GM12878 (cell line): ENCODE results near the gene CACTIN. TPM values are rescaled to one million over a fixed set of nuclear protein-coding genes. Genes with fewer than 3 reads are reported as not detected.

ENCODE experiments used
- ATAC-seq: fragments of 200-7000 bp; cut with Tn5 transposase; 3 replicates; pipeline ENCODE4 v1.9.1; 2020; ENCODE audit warnings: mild to moderate bottlenecking, moderate library complexity
- BruUV-seq: library from RNA; stranded (reverse); fragments of 400-500 nt; replicated peaks from 2 replicates; lab custom pipeline; 2021; lab: Mats Ljungman, UMichigan
- CTCF ChIA-PET: fragments of 300-600 bp; sonication (Branson Sonifier 250); formaldehyde crosslinking; extraction: SDS; loops from one replicate; lab custom pipeline; 2021; ENCODE audit warnings: inconsistent platforms; lab: Yijun Ruan, JAX
- POLR2A ChIA-PET: fragments of 350-600 bp; formaldehyde crosslinking; extraction: SDS; loops from one replicate; lab custom pipeline; 2021; ENCODE audit warnings: inconsistent platforms; lab: Charles Lee
- RAD21 ChIA-PET: fragments of 300-600 bp; sonication (Branson Sonifier 250); formaldehyde crosslinking; loops from one replicate; lab custom pipeline; 2023; ENCODE audit warnings: antibody characterized with exemption; ENCODE audit not compliant: unreplicated experiment; lab: Charles Lee
- SMC1A ChIA-PET: fragments of 300-600 bp; sonication (Branson Sonifier 250); formaldehyde crosslinking; loops from one replicate; lab custom pipeline; 2023; ENCODE audit not compliant: unreplicated experiment, uncharacterized antibody; lab: Charles Lee
- DNase-seq: peaks from one replicate; pipeline ENCODE4 v3.0.0-alpha.2; 2011; ENCODE audit warnings: low read depth, low spot score
- FAIRE-seq: peaks from 3 replicates; lab custom pipeline; 2011; peaks lifted over from hg19 to GRCh38; lab: Jason Lieb, UNC
- H2AFZ ChIP-seq: 2 replicates; pipeline ENCODE4 v1.6.0; 2011; ENCODE audit warnings: low read depth, low read length, control low read depth; ENCODE audit not compliant: control insufficient read depth
- H3K27ac ChIP-seq: 2 replicates; pipeline ENCODE4 v1.5.1; 2011; ENCODE audit warnings: control low read depth; ENCODE audit not compliant: control insufficient read depth, insufficient read depth
- H3K27me3 ChIP-seq, 2 experiments: replicated peaks in 1 of 2; 2 replicates each; pipeline versions ENCODE4 v1.6.0 to v1.6.1; 2011; ENCODE audit warnings: low read length in 1 of 2; ENCODE audit not compliant: control insufficient read depth in 2 of 2, insufficient read depth in 2 of 2
- H3K36me3 ChIP-seq, 2 experiments: 2 replicates each; pipeline ENCODE4 v1.5.1; 2011; ENCODE audit warnings: low read length in 1 of 2; ENCODE audit not compliant: control insufficient read depth in 2 of 2, insufficient read depth in 2 of 2
- H3K4me1 ChIP-seq: 2 replicates; pipeline ENCODE4 v1.6.1; 2011; ENCODE audit warnings: mild to moderate bottlenecking, low read length, moderate library complexity, mixed read lengths; ENCODE audit not compliant: control insufficient read depth, insufficient read depth
- H3K4me2 ChIP-seq: 2 replicates; pipeline ENCODE4 v1.6.0; 2011; ENCODE audit warnings: control low read depth; ENCODE audit not compliant: control insufficient read depth, insufficient read depth
- H3K4me3 ChIP-seq: fragments of 200-600 bp; sonication (generic); 2 replicates; pipeline ENCODE4 v1.5.1; 2016
- H3K79me2 ChIP-seq: 2 replicates; pipeline ENCODE4 v1.6.0; 2011; ENCODE audit warnings: low read length; ENCODE audit not compliant: control insufficient read depth, insufficient read depth
- H3K9ac ChIP-seq: 2 replicates; pipeline ENCODE4 v1.8.0; 2011; ENCODE audit warnings: low read length, control low read depth, mixed read lengths; ENCODE audit not compliant: control insufficient read depth, insufficient read depth
- H3K9me3 ChIP-seq: replicated peaks from 3 replicates; pipeline ENCODE4 v1.5.1; 2011; ENCODE audit warnings: mild to moderate bottlenecking, low read length; ENCODE audit not compliant: control insufficient read depth, insufficient read depth
- H4K20me1 ChIP-seq: 2 replicates; pipeline ENCODE4 v1.6.0; 2011; ENCODE audit not compliant: control insufficient read depth, insufficient read depth
- ATF7 ChIP-seq: fragments of 450-650 bp; IDR thresholded peaks from 2 replicates; pipeline ENCODE4 v1.6.1; 2016; ENCODE audit warnings: low read depth, mild to moderate bottlenecking
- BMI1 ChIP-seq: fragments of 450-650 bp; IDR thresholded peaks from 2 replicates; pipeline ENCODE4 v1.6.1; 2016; ENCODE audit warnings: mild to moderate bottlenecking, moderate library complexity, borderline replicate concordance
- BRCA1 ChIP-seq: IDR thresholded peaks from 2 replicates; pipeline ENCODE4 v1.6.1; 2011; ENCODE audit warnings: low read depth, low read length, improper control_type of control experiment
- CBX3 ChIP-seq: fragments of 200-600 bp; sonication (generic); IDR thresholded peaks from 2 replicates; pipeline ENCODE4 v1.6.1; 2016; ENCODE audit warnings: low read depth, borderline replicate concordance
- CREM ChIP-seq: IDR thresholded peaks from 2 replicates; pipeline ENCODE4 v1.6.1; 2014; ENCODE audit warnings: antibody characterized with exemption, low read depth
- DPF2 ChIP-seq: fragments of 450-650 bp; IDR thresholded peaks from 2 replicates; pipeline ENCODE4 v1.6.1; 2017; ENCODE audit warnings: mild to moderate bottlenecking
- EP300 ChIP-seq, 2 experiments: fragments of 150-350 bp in 1 of 2; IDR thresholded peaks; 2 replicates each; pipeline ENCODE4 v1.6.1; 2011 to 2012; ENCODE audit warnings: low read depth in 2 of 2, low read length in 2 of 2, borderline replicate concordance in 1 of 2, improper control_type of control experiment in 1 of 2, inconsistent platforms in 1 of 2; ENCODE audit not compliant: control insufficient read depth in 1 of 2
- MXI1 ChIP-seq: fragments of 150-350 bp; IDR thresholded peaks from 2 replicates; pipeline ENCODE4 v1.6.1; 2011; ENCODE audit warnings: low read depth, mild to moderate bottlenecking, inconsistent platforms, low read length, improper control_type of control experiment
- NR2C2 ChIP-seq: IDR thresholded peaks from 2 replicates; pipeline ENCODE4 v1.6.1; 2011; ENCODE audit warnings: borderline replicate concordance, low read depth; ENCODE audit not compliant: control insufficient read depth, insufficient read length
- NRF1 ChIP-seq: conservative IDR thresholded peaks from 2 replicates; pipeline ENCODE4 v1.6.1; 2011; ENCODE audit warnings: mild to moderate bottlenecking, low read depth, low read length, improper control_type of control experiment
- PAX8 ChIP-seq: fragments of 450-650 bp; IDR thresholded peaks from 2 replicates; pipeline ENCODE4 v1.6.1; 2017; ENCODE audit warnings: mild to moderate bottlenecking, moderate library complexity
- RELB ChIP-seq: fragments of 450-650 bp; IDR thresholded peaks from 2 replicates; pipeline ENCODE4 v1.6.1; 2017; ENCODE audit warnings: low read depth, mild to moderate bottlenecking, moderate library complexity
- SIX5 ChIP-seq: IDR thresholded peaks from 2 replicates; pipeline ENCODE4 v1.6.1; 2011; ENCODE audit warnings: mild to moderate bottlenecking, low read depth, low read length, moderate library complexity; ENCODE audit not compliant: severe bottlenecking
- SMAD5 ChIP-seq: IDR thresholded peaks from 2 replicates; pipeline ENCODE4 v1.6.1; 2016; ENCODE audit warnings: antibody characterized with exemption, low read depth
- SMARCA5 ChIP-seq: fragments of 450-650 bp; IDR thresholded peaks from 2 replicates; pipeline ENCODE4 v1.6.1; 2017; ENCODE audit warnings: mild to moderate bottlenecking
- SMC3 ChIP-seq: IDR thresholded peaks from 2 replicates; pipeline ENCODE4 v1.6.1; 2011; ENCODE audit warnings: low read length, improper control_type of control experiment, borderline replicate concordance
- SREBF2 ChIP-seq: IDR thresholded peaks from 2 replicates; pipeline ENCODE4 v1.6.1; 2012; ENCODE audit warnings: mild to moderate bottlenecking, low read length
- USF2 ChIP-seq: IDR thresholded peaks from 2 replicates; pipeline ENCODE4 v1.6.1; 2011; ENCODE audit warnings: low read depth, low read length, improper control_type of control experiment, borderline replicate concordance
- ZNF207 ChIP-seq: fragments of 450-650 bp; IDR thresholded peaks from 2 replicates; pipeline ENCODE4 v1.6.1; 2014; ENCODE audit warnings: antibody characterized with exemption, mild to moderate bottlenecking, borderline replicate concordance
- ZZZ3 ChIP-seq: IDR thresholded peaks from 2 replicates; pipeline ENCODE4 v1.6.1; 2011; ENCODE audit warnings: low read depth; ENCODE audit not compliant: control insufficient read depth, insufficient read length
- WGBS: methylation state at CpG from one replicate; pipeline ENCODE4 v1.1.6; 2016; ENCODE audit warnings: low lambda C conversion rate; ENCODE audit not compliant: insufficient replicate concordance, insufficient coverage; ENCODE audit errors: missing lambda C conversion rate; 5-methylcytosine and 5-hydroxymethylcytosine counted together
- in situ Hi-C: fragments of 300-500 bp; cut with MboI; formaldehyde crosslinking; loops from 9 replicates; pipeline ENCODE4 v1.14.3; 2018; ENCODE audit warnings: mixed read lengths
- intact Hi-C: fragments of 100-400 bp; cut with micrococcal nuclease; formaldehyde crosslinking; loops from one replicate; pipeline ENCODE4 v1.14.2; 2022; ENCODE audit not compliant: unreplicated experiment
- polyA plus RNA-seq, 11 experiments: library from polyadenylated mRNA; depleted of rRNA in 4 of 11; unstranded in 6 of 11; stranded (reverse) in 5 of 11; fragments of >200 nt; fragmentation: Nextera tagmentation in 4 of 11; fragmentation: Illumina TruSeq in 1 of 11; extraction: Ambion mirVana in 4 of 11; extraction: Trizol in 1 of 11; gene quantifications; 1 replicate in 1 of 11; 2 replicates in 10 of 11; pipeline versions ENCODE4 v1.2.1 to v1.2.3, GENCODE V29; 2011 to 2016; ENCODE audit warnings: inconsistent platforms in 2 of 11, missing spikeins in 2 of 11, low read depth in 1 of 11
- total RNA-seq, 4 experiments: library from RNA; depleted of rRNA in 3 of 4; stranded (reverse); fragments of >200 nt in 3 of 4; fragmentation: Illumina TruSeq in 1 of 4; extraction: Trizol in 1 of 4; gene quantifications; 2 replicates each; pipeline versions ENCODE4 v1.2.1 to v1.2.3, GENCODE V29; 2013 to 2021

Gene CACTIN
- total and polyA plus RNA-seq, 10 of the 15 experiments (the other 5 are each of a cell fraction or from before 2014, with no cell fraction given): 0.40 to 31.4 (median 12.5) TPM

GRCh38 chr19:3667037-3667638 lies 40.5 kb upstream of the CACTIN start:
- H3K4me2 ChIP-seq: no peak overlapping the region
- ChIA-PET SMC1A (interaction anchor here (0.5 kb wide), 1 partner anchor 92 kb away, joined by 3 read pairs; no protein-coding TSS in a partner anchor), CTCF (interaction anchor here (0.7 to 3.8 kb wide), 5 partner anchors 31 to 122 kb away, joined by 3 to 22 read pairs (median 3); partner anchors contain the start of gene PIP5K1C), POLR2A (interaction anchor here (1.7 kb wide), 1 partner anchor 32 kb away, joined by 5 read pairs; no protein-coding TSS in a partner anchor), RAD21 (interaction anchor here (0.8 to 2.2 kb wide), 3 partner anchors 32 to 39 kb away, joined by 3 to 6 read pairs (median 4); no protein-coding TSS in a partner anchor)
- H2AFZ ChIP-seq: no peak overlapping the region
- in situ Hi-C loops: loop anchor here (10.0 kb wide), 1 partner anchor 538 kb away; no protein-coding TSS in a partner anchor
- H3K36me3 ChIP-seq: peaks cover 0 to 4% of the 10 kb centered on the region in 2 experiments; a peak in 2 of 4 replicates
- no peaks in the 10 kb centered on the region for H4K20me1 ChIP-seq
- no peak overlapping the region for H3K4me3 ChIP-seq
- no peaks in the 10 kb centered on the region for H3K9me3 ChIP-seq
- no peak overlapping the region for H3K9ac ChIP-seq
- FAIRE-seq: no peak
- peaks cover 23% of the 10 kb centered on the region for H3K4me1 ChIP-seq
- DNase-seq: no peak
- intact Hi-C loops: no loop called here
- H3K79me2 ChIP-seq: no peaks in the 10 kb centered on the region
- no peak overlapping the region for H3K27ac ChIP-seq
- TF ChIP-seq EP300 (IDR thresholded peaks at IDR 0.05; ENCODE audit: borderline replicate concordance in 1 of 2, control insufficient read depth in 1 of 2, low read depth in 2 of 2, low read length in 2 of 2) (no peak), CBX3 (no peak), ZNF207 (no peak), SIX5 (no peak), BRCA1 (no peak), CREM (no peak), PAX8 (no peak), SMAD5 (no peak), NRF1 (no peak), DPF2 (no peak), RELB (no peak), NR2C2 (no peak), MXI1 (no peak), USF2 (no peak), ATF7 (no peak), BMI1 (no peak), ZZZ3 (no peak), SREBF2 (no peak), SMARCA5 (no peak), SMC3 (no peak)
- no TSS peak for BruUV-seq
- ATAC-seq: no peak
- no peaks in the 10 kb centered on the region for H3K27me3 ChIP-seq
- WGBS: 93% methylated on average over 18 of the region's 18 CpGs
